Measurements from ENCODE around the gene SPATA9. TPM values are rescaled to one million over a fixed set of nuclear protein-coding genes. Genes with fewer than 3 reads are reported as not detected.

Gene SPATA9
- total and polyA plus RNA-seq, 2 donors (not counting 3 experiments of a cell fraction or from before 2014, with no cell fraction given), result 0.07 TPM; not detected in 1

- FAIRE-seq, result no peak
- no peaks in the 10 kb centered on the region for H3K9me1 ChIP-seq (replicated peaks; ENCODE audit: control insufficient read depth, extremely low read depth, insufficient read depth, low read length)
Observed at GRCh38 chr5:95626701-95627100, 56.1 kb downstream of the SPATA9 start.

More at GRCh38 chr5:95626701-95627100, 56.1 kb downstream of the SPATA9 start:
- CTCF ChIA-PET, result no interaction called here
- Histone ChIP-seq H3K27ac (ENCODE audit: insufficient read depth, low read depth, low read length) (no peak overlapping the region), H3K9me3 (replicated peaks; ENCODE audit: control insufficient read depth, insufficient read depth, low read length) (no peaks in the 10 kb centered on the region), H3K36me3 (ENCODE audit: control insufficient read depth in 2 of 2, extremely low read depth in 1 of 2, insufficient read depth in 2 of 2, low read length in 2 of 2) (no peaks in the 10 kb centered on the region), H3K4me3 (replicated peaks in 1 of 3; ENCODE audit: insufficient read depth in 1 of 3, low read depth in 1 of 3, low read length in 3 of 3) (no peak overlapping the region), H3K4me2 (ENCODE audit: insufficient read depth, low read length) (no peak overlapping the region), H3K9ac (replicated peaks; ENCODE audit: extremely low read depth, insufficient read depth, low read length) (no peak overlapping the region), H4K20me1 (replicated peaks; ENCODE audit: control insufficient read depth, extremely low read depth, insufficient read depth, low read length) (no peaks in the 10 kb centered on the region), H3K27me3 (ENCODE audit: control insufficient read depth in 2 of 2, insufficient read depth in 2 of 2, low read length in 2 of 2) (no peaks in the 10 kb centered on the region), H2AFZ (ENCODE audit: low read depth, low read length) (no peak overlapping the region), H3K79me2 (ENCODE audit: control insufficient read depth, insufficient read depth, low read length) (no peaks in the 10 kb centered on the region), H3K4me1 (ENCODE audit: control insufficient read depth, extremely low read depth, insufficient read depth, low read length) (peaks cover 6% of the 10 kb centered on the region)
- POLR2A ChIA-PET, result no interaction called here
- TF ChIP-seq POLR2AphosphoS5 (IDR thresholded peaks at IDR 0.05; ENCODE audit: insufficient read depth, low read depth, low read length) (no peak), EZH2 (IDR thresholded peaks at IDR 0.05; ENCODE audit: borderline replicate concordance, low read depth, low read length, severe bottlenecking) (no peak), CTCF (IDR thresholded peaks at IDR 0.05; ENCODE audit: extremely low read depth in 1 of 2, insufficient read depth in 1 of 2, low read depth in 1 of 2, low read length in 2 of 2) (no peak), GATA2 (IDR thresholded peaks at IDR 0.05; ENCODE audit: insufficient read depth, insufficient read length, low read depth, low read length) (no peak), MYC (IDR thresholded peaks at IDR 0.05; ENCODE audit: low read depth, low read length) (no peak), MAX (IDR thresholded peaks at IDR 0.05; ENCODE audit: insufficient read depth, insufficient read length) (no peak), JUN (IDR thresholded peaks at IDR 0.05; ENCODE audit: borderline replicate concordance, insufficient read depth, insufficient read length, low read depth) (no peak), POLR2A (IDR thresholded peaks at IDR 0.05; ENCODE audit: low read depth, low read length) (no peak), FOS (IDR thresholded peaks at IDR 0.05; ENCODE audit: borderline replicate concordance, insufficient read depth, low read length) (no peak)
- intact Hi-C loops (cut with micrococcal nuclease) (no loop called here), dilution Hi-C loops (cut with MboI; ENCODE audit: extremely low pct_ligation_motif_present, low sequenced_read_pairs) (loop anchor here (25.0 kb wide), 1 partner anchor 211 kb away; no protein-coding TSS in a partner anchor)
- no peak for DNase-seq (ENCODE audit: low read depth, low spot score)
- no TSS peak for BruUV-seq (replicated peaks)
